ENCODE measurements around the gene WWOX.

WWOX gene

DNA sequence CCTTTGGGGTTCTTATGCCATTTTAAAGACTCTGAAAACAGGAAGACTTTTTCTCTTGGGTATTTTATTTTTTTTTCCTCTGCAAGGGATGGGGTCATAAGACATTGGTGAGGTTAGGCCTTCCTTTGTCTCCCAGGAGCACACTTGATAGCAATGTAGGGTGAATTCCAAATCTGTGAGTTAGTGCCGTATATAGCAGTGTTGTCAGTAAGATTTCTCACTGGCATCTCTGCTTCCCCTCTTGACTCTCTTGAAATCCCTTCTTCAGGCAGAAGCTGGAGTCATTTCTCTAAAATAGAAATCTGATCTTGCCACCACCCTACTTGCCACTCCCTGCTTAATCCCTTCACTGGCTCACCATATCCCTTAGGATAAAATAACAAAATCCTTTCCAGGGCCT is 529.7 kb downstream of the WWOX start:
- FAIRE-seq: no peak

DNA sequence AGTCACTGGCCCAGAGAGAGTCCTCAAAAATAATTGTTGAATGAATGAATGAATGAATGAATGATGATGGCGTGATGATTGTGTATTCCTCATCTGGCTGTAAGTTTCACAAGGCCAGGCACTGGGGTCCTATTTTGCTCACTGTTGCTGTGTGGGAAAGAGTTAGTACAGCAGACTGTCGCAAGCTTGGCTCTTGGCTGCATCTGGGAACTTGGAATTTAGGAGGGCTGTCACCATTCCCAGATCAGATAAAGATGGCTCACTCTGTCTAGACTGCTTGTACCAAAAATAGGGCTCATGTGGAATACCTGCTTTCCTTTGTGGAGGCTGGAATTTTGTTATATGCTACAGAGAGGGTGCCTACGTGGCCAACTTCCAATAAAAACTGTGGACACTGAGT is 530.6 kb downstream of the WWOX start:
- no peak for FAIRE-seq

GRCh38 chr16:78633551-78633950 is 534.1 kb downstream of the WWOX start:
- no peak for FAIRE-seq

DNA sequence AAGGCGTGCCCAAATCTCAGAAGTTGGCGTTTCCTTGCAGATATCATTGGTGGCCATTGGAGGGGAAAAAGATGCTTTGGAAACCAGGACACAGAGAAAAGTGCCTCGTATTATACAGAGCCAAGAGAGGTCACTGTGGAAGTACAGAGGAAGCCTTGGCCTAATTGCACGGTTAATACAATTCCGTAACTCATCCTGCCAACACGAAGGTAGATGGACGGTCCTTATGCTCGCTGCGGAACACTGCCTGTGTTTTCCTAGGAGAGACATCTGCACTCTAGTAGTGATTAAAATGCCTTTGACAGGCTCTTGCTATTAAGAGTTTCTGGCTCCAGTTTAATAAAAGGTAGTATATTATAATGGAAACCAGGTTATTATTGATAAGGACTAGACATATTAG is 536.4 kb downstream of the WWOX start:
- FAIRE-seq: no peak

DNA sequence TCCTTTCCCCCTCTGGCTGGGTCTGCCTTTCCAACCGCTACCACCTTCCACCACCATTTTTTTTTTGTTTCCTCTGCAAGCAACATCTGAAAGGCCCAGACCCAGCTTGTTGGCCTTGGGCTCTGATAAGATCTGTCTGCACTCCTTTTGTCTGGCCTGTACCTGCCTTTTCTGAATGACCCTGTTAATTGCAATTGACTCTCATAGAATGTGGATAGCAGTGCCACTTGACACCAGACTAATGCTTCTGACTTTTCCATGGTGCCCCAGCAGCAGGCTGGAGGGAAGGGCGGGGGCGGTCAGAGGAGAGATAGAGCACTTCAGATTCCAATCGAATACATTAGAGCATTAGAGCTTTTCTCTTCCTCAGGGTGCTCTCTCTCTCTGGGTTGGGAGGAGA is 538.9 kb downstream of the WWOX start:
- FAIRE-seq: no peak

DNA sequence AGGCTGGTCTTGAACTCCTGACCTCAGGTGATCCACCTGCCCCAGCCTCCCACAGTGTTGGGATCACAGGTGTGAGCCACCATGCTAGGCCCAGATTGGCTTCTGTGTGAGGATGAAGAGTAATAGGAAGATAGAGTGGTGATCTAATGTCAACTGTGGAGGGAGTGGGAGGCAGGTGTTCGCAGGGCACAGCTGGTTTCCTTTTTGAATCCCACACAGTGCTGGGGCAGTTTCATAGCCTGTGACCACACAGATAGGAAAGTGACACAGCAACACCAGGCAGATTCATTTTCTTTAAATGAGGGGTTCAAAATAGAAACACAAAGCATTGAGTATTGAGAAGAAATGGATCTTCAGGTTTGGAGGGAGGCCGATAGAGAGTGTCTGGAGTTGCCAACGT is 540.3 kb downstream of the WWOX start:
- no peak for FAIRE-seq

GRCh38 chr16:78640886-78641285 is 541.4 kb downstream of the WWOX start:
- FAIRE-seq: no peak

DNA sequence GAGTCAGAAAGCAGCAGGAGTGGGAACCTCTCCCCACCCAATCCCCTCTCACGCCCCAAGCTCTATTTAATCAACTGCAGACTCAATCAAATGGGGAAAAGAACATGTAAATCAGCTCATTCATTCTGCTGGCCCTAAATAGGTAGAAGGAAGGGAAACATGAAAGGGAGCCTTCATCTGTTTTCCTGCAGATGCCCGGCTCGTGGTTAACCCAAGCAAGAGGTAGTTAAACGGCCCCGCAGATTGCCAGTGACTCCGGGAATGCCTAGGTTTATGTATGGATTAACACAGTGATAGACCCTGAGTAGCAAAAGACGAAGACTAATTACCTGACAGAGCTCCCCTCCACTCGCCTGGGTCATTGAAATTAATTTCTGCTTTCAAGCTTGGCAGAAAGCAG is 542.0 kb downstream of the WWOX start:
- FAIRE-seq: no peak

DNA sequence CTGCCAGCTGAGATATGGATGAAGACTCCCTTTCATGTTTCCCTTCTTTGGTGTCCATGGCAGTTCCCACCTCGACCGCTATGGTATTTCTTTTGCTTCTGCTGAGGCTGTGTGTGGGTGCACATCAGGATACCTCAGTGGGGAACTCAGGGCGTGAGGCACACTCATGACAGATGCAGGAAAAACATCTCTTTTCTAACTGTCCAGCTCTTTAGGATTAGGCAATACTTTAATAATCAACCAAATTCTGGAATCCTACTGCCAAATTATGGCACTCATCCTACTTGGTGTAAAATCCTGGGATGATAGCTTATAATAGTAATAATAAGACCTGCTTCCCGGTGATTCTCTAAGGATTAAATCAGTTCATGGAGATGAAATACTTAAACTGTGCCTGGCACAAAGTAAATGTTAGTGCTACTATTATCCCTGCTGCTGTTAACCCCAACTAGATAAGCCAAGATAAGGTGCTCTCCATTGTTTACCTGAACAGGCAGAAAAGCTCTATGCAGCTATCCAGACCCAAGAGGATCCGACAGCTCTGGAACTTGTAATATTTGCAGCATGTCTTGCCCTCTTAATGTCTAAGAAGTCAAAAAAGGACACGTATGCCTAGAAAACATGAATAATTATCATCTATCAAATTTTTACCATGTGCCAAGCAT is 543.3 kb downstream of the WWOX start:
- no peak for FAIRE-seq

DNA sequence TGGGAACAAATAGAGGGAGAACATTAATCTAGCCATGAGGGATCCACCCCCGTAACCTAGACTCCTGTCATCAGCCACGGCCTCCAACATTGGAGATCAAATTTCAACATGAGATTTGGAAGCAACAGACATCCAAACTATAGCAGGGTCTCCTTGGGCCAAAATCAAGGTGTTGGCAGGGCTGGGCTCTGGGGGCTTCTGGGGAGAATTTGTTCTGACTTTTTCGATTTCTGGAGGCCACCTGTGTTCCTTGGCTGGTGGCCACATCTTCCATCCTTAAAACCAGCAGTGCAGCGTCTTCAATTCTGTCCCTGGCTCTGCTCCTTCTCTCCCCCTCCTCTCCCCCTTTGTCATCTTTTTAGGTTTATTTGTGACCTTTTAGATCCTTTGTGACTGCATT is 546.2 kb downstream of the WWOX start:
- no peak for FAIRE-seq

- FAIRE-seq: no peak
Observed at GRCh38 chr16:78647019-78647418, 547.6 kb downstream of the WWOX start.

DNA sequence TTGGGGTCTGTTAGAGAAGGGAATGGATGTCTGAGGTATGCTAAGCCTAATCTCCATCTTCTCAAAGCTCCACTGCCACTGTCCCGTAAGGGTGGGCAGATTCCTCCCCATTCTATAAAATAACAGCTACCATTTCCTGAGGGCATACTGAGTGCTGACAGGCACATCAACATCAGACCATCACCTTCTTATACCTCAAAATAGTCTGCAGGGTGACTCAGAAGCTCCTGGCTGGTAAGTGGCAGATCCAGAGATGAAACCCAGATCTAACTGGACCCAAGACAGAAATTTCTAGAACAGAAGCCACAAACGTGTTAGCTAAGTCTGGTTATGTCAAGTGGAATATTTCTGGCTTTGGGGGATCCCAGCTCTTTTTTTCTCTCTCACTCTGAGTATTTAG is 548.0 kb downstream of the WWOX start:
- FAIRE-seq: no peak

- peak; percentile 96 for FAIRE-seq
Observed at GRCh38 chr16:78648517-78648916, 549.1 kb downstream of the WWOX start.

DNA sequence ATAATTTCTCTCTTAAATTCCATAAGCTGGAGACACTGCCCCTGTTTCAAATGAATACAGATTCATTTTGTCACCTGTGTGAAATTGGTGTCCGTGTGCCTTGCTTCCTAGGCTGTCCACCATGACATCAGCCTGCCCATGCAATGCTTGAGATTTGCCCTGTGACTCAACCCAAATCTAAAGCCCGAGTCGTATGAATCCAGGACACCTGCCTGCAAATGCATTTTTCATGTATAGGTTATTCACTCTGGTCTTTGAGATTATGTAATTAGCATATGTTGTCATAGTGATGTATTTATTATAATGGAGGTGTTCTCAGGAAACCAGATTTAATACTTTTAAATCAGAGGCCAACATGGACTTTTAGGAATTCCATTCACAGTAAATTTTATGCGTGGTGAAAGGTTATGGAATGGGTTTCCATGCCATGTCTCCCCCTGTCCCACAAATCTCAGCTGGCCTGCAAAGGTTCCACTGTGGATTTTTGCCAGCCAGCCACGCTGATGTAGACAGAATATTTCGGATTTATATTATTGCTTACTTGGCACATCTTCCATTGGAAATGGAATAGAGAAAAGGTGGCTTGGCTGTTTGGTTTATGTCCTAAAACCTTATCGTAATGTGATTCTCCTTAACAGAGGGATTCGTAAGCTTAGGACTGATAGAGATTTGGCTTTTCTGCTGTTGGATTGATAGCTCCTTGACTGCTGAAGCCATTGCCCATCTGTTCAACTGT is 551.1 kb downstream of the WWOX start:
- FAIRE-seq: no peak

DNA sequence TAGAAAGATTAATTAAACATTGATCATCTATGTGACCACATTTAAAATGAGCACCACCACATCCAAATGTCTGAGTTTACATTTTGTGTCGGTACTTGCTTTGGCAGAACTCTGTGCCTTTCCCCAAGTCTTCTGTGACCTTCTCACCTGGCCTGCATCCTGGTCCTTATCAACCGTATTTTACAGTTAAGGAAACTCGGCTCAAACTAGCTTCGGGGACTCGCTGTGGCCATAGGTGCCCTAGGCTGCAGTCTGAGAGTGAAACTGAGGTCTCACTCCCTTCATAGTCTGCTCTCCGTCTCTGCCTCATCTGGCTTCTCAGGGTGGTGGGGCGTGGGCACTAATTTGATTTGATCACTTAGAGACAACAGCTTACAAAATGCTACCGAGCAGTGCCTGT is 555.5 kb downstream of the WWOX start:
- no peak for FAIRE-seq

DNA sequence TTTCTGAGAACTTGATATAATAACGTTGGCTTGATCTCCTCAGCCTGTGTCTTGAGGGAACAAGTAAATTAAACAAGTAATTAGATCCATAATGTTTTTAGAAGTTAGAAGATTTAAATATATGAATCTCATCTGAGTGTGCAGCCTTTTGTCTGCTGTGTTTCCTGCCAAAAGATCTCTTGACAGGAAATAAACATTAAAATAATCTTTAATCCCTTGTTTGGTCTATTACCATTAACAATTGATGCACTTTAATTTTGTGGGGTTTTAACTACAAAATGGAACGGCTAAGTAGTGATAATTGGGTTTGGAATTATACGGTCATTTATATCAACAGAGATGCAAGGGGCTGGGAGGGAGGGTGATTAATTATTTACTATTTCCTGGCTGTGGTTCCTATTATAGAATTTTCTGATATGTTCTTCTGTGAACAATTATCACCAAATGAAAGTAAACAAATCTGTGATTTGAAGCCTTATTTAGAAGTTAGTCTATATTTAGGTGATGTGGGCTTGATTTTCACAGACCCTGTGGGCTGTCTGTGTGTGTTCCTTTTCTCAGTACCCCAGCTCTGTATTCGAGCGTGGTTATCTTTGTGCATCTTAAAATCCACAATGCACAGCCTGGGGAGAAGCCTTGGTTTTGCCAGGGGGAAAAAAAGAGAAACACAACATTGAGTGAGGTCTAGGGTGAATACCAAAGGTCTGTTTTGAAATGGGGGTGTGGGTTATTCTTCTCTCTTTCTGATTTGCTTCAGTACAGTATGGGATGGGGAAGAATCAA is 556.1 kb downstream of the WWOX start:
- FAIRE-seq: peak; percentile 18

DNA sequence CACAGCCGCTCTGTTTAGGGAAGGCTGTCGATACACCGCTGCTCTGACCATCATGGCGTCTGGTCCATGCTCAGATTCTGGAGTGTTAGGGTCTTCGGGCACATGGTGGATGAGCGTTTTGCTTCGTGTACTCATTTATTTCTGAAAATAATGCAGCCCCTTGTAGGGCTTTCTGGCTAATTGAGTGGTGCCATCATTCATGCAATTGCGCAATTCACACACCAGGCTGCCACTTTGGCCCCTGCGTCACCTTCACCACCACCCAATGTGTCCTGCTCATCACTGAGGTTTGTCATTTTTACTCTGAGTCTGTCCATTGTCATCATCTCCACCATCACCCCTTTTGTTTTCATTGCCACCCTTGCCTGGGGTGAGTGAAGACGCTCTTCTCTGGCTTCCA is 557.4 kb downstream of the WWOX start:
- FAIRE-seq: no peak

DNA sequence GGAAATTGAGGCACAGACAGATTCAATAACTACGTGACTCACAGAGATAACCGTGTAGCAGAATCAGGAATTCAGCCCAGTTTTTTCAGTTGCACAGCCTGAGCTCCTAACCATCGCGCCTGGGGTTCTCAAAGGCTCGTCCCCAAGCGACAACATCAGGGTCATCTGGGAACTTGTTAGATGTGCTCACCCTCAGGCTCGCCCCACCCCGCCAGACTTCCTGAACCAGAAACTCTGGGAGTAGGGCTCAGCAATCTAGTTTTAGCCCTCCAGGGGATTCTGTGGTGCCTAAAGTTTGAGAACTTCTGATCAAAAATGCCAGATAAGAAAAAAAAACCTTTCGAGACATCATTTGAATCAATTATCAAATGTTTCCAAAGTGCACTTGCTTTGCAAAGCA is 559.8 kb downstream of the WWOX start:
- no peak for FAIRE-seq

- no peak for FAIRE-seq
Observed at GRCh38 chr16:78659668-78660217, 560.3 kb downstream of the WWOX start.

- FAIRE-seq: no peak
Observed at GRCh38 chr16:78660795-78661194, 561.3 kb downstream of the WWOX start.

DNA sequence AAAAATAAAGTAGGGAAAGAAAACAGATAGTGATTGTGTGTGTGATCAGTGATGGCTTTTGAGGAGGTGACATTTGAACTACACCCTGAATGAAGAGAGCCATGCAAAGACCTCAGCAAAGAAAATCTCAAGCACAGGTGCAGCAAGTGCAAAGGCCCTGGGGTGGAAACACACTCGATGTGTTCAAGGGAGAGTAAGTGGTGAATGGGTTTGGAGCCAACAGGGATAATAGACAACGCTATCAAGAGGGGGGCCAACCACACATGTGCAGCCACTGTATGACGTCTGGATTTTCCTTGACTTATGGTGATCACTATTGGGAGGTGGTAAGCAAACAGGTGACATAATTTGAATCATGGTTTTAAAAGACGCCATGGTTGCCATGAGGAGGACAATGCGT is 564.2 kb downstream of the WWOX start:
- no peak for FAIRE-seq

DNA sequence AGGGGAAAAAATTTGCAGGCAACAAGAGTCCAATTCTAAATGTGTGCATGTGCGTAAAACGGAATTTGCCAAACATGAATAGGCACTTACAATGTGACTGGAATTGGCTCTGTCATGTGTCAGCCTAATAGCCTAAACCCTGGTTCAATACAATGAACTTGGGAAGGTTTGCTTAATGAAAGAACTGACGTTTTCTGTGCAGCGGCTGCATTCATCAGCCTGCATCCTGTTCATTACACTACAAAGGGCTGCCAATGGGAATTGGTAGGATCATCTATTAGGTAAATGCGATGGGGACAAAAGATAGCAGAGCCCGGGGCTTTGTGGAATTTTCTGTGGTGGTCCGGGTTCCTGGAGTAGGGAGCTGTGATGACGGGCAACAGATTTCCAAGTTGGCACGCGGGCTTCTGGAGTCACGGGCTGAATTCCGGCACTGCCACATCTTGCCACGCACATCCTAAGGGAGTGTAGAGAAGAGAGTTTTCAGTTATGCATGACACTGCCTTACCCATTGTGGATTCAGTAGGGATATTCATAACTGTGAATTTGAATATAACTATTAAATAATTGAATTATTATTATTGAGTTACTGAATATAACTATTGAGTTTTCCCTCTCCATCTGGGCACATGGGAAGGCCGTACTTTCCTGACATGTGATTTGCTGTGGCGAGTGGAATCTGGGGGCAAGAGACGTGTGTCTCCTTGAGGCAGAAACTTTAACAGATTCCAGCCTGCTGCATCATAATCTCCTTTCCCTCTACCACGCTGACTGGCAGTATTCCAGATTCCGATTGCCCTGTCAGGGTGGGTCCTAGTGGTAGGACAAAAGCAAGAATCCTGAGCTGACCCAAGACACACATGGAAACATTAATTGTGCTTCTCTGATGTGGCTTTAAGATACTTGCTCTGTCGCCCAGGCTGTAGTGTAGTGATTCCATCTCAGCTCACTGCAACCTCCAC is 565.6 kb downstream of the WWOX start:
- FAIRE-seq: no peak
